OCI-LY7 (cell line): ENCODE results near the gene IER5L.

Source experiments
- CTCF ChIP-seq: fragments of 200-600 bp; sonication (generic); conservative IDR thresholded peaks from 2 replicates; pipeline ENCODE4 v1.5.1; 2014; ENCODE audit warnings: mild to moderate bottlenecking, antibody characterized with exemption, low read length, moderate library complexity, mixed read lengths
- EZH2phosphoT487 ChIP-seq: fragments of 200-600 bp; sonication (generic); IDR thresholded peaks from 2 replicates; pipeline ENCODE4 v1.6.1; 2018; ENCODE audit warnings: low read depth, borderline replicate concordance, mild to moderate bottlenecking, mixed run types, antibody characterized with exemption, low read length, moderate library complexity, mixed read lengths

- TF ChIP-seq CTCF (no peak), EZH2phosphoT487 (no peak)
Measured at GRCh38 chr9:129161534-129161837, 16.6 kb downstream of the IER5L start.
